GM12878 (cell line): ENCODE measurements around the gene SLC1A2. TPM values are rescaled to one million over a fixed set of nuclear protein-coding genes. Genes with fewer than 3 reads are reported as not detected.
A peak's percentile ranks its signal among the peaks of the same experiment; 100 is the strongest.

Source experiments
- CEBPB ChIP-seq, 2 experiments: fragments of 150-350 bp in 1 of 2; IDR thresholded peaks; 2 replicates each; pipeline ENCODE4 v1.6.1; 2012 to 2014; ENCODE audit warnings: low read depth in 2 of 2, low read length in 2 of 2, borderline replicate concordance in 1 of 2, inconsistent platforms in 1 of 2
- CREB1 ChIP-seq: IDR thresholded peaks from 2 replicates; pipeline ENCODE4 v1.6.1; 2012; ENCODE audit warnings: low read depth, mild to moderate bottlenecking, inconsistent platforms
- EED ChIP-seq: sonication (generic); IDR thresholded peaks from 2 replicates; pipeline ENCODE4 v1.6.1; 2016; ENCODE audit warnings: antibody characterized with exemption, low read depth
- HSF1 ChIP-seq: fragments of 150-350 bp; IDR thresholded peaks from 2 replicates; pipeline ENCODE4 v1.6.1; 2014; ENCODE audit warnings: mild to moderate bottlenecking, low read depth, low read length
- IKZF1 ChIP-seq: fragments of 450-650 bp; conservative IDR thresholded peaks from 2 replicates; pipeline ENCODE4 v1.6.1; 2017; ENCODE audit warnings: antibody characterized with exemption, mild to moderate bottlenecking
- MEF2A ChIP-seq: IDR thresholded peaks from 2 replicates; pipeline ENCODE4 v1.6.1; 2011; ENCODE audit warnings: low read depth, mild to moderate bottlenecking, low read length, moderate library complexity; ENCODE audit not compliant: insufficient read depth
- NFYA ChIP-seq: IDR thresholded peaks from 2 replicates; pipeline ENCODE4 v1.6.1; 2011; ENCODE audit warnings: low read depth, mild to moderate bottlenecking, low read length, improper control_type of control experiment, borderline replicate concordance
- NR2F1 ChIP-seq: fragments of 450-650 bp; conservative IDR thresholded peaks from 2 replicates; pipeline ENCODE4 v1.6.1; 2017; ENCODE audit warnings: mild to moderate bottlenecking
- PAX8 ChIP-seq: fragments of 450-650 bp; IDR thresholded peaks from 2 replicates; pipeline ENCODE4 v1.6.1; 2017; ENCODE audit warnings: mild to moderate bottlenecking, moderate library complexity
- RAD51 ChIP-seq: fragments of 450-650 bp; IDR thresholded peaks from 2 replicates; pipeline ENCODE4 v1.6.1; 2016; ENCODE audit warnings: moderate library complexity, mild to moderate bottlenecking, inconsistent platforms
- SMARCA5 ChIP-seq: fragments of 450-650 bp; IDR thresholded peaks from 2 replicates; pipeline ENCODE4 v1.6.1; 2017; ENCODE audit warnings: mild to moderate bottlenecking
- TCF3 ChIP-seq: IDR thresholded peaks from 2 replicates; pipeline ENCODE4 v1.6.1; 2012; ENCODE audit warnings: low read depth, mild to moderate bottlenecking, low read length, borderline replicate concordance; ENCODE audit not compliant: insufficient read depth
- TCF7 ChIP-seq: IDR thresholded peaks from 2 replicates; pipeline ENCODE4 v1.6.1; 2014; ENCODE audit warnings: antibody characterized with exemption, borderline replicate concordance
- YY1 ChIP-seq: IDR thresholded peaks from 2 replicates; pipeline ENCODE4 v1.6.1; 2011; ENCODE audit warnings: low read depth, mild to moderate bottlenecking, low read length
- ZBED1 ChIP-seq: IDR thresholded peaks from 2 replicates; pipeline ENCODE4 v1.6.1; 2016; ENCODE audit warnings: borderline replicate concordance
- ZNF274 ChIP-seq: IDR thresholded peaks from one replicate; pipeline ENCODE4 v1.8.0; 2011; ENCODE audit not compliant: insufficient read length, insufficient read depth
- ZNF592 ChIP-seq: fragments of 450-650 bp; IDR thresholded peaks from 2 replicates; pipeline ENCODE4 v1.6.1; 2017; ENCODE audit warnings: mild to moderate bottlenecking, moderate library complexity
- polyA plus RNA-seq, 11 experiments: library from polyadenylated mRNA; depleted of rRNA in 4 of 11; unstranded in 6 of 11; stranded (reverse) in 5 of 11; fragments of >200 nt; fragmentation: Nextera tagmentation in 4 of 11; fragmentation: Illumina TruSeq in 1 of 11; extraction: Ambion mirVana in 4 of 11; extraction: Trizol in 1 of 11; gene quantifications; 1 replicate in 1 of 11; 2 replicates in 10 of 11; pipeline versions ENCODE4 v1.2.1 to v1.2.3, GENCODE V29; 2011 to 2016; ENCODE audit warnings: inconsistent platforms in 2 of 11, missing spikeins in 2 of 11, low read depth in 1 of 11
- total RNA-seq, 4 experiments: library from RNA; depleted of rRNA in 3 of 4; stranded (reverse); fragments of >200 nt in 3 of 4; fragmentation: Illumina TruSeq in 1 of 4; extraction: Trizol in 1 of 4; gene quantifications; 2 replicates each; pipeline versions ENCODE4 v1.2.1 to v1.2.3, GENCODE V29; 2013 to 2021
- TF ChIP-seq, protein P1 (sequence below): IDR thresholded peaks from 2 replicates; pipeline ENCODE4 v1.6.1; 2012; ENCODE audit warnings: low read depth, low read length, improper control_type of control experiment
- TF ChIP-seq, protein P2 (sequence below): fragments of 150-350 bp; IDR thresholded peaks from 2 replicates; pipeline ENCODE4 v1.6.1; 2016; ENCODE audit warnings: low read depth, low read length
- TF ChIP-seq, protein P3 (sequence below): IDR thresholded peaks from 2 replicates; pipeline ENCODE4 v1.6.1; 2012; ENCODE audit warnings: low read length, inconsistent platforms

Gene SLC1A2
- total and polyA plus RNA-seq, 10 of the 15 experiments (the other 5 are each of a cell fraction or from before 2014, with no cell fraction given) = 0.01 to 0.84 (median 0.22) TPM; not detected in 1

DNA sequence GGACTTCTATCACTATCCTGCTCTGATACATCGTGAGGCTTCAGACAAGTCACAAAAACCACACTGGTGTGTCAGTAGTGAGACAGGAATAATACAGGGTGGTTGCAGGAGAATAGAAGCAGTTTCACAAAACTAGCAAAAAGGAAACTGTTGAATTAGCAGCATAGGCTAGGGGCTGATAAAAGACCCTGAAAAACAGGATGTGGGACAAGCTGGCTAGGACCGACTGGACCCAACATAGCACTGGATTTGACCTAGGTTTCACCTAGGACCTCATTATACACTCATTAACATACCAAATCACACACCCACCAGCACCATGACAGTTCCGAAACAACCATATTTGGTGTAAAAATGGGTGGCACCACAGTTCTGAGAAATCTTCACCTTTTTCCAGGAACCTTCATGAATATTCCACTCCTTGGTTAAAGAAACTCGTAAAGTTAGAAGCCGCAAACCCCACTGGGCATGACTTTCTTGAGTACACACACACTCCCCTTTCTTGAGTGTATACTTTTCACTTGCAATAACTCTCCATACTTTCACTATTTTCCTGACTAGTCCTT is 76.2 kb downstream of the SLC1A2 start (continued):
- peak; percentile 81 for TF ChIP-seq EED
- no peak for TF ChIP-seq NFYA
- peak; percentile 60; the same call in 1 of the 2 replicates for TF ChIP-seq MEF2A
- TF ChIP-seq SMARCA5 = no peak
- TF ChIP-seq ZBED1 = no peak
- TF ChIP-seq, protein P1, sequence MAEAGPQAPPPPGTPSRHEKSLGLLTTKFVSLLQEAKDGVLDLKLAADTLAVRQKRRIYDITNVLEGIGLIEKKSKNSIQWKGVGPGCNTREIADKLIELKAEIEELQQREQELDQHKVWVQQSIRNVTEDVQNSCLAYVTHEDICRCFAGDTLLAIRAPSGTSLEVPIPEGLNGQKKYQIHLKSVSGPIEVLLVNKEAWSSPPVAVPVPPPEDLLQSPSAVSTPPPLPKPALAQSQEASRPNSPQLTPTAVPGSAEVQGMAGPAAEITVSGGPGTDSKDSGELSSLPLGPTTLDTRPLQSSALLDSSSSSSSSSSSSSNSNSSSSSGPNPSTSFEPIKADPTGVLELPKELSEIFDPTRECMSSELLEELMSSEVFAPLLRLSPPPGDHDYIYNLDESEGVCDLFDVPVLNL = no peak
- TF ChIP-seq ZNF274 = no peak
- TF ChIP-seq YY1 = peak; percentile 45; the same call in 1 of the 2 replicates
- no peak for TF ChIP-seq HSF1
- no peak for TF ChIP-seq PAX8
- TF ChIP-seq CREB1 = no peak
- no peak for TF ChIP-seq TCF7
- TF ChIP-seq ZNF592 = no peak
- TF ChIP-seq, protein P2, sequence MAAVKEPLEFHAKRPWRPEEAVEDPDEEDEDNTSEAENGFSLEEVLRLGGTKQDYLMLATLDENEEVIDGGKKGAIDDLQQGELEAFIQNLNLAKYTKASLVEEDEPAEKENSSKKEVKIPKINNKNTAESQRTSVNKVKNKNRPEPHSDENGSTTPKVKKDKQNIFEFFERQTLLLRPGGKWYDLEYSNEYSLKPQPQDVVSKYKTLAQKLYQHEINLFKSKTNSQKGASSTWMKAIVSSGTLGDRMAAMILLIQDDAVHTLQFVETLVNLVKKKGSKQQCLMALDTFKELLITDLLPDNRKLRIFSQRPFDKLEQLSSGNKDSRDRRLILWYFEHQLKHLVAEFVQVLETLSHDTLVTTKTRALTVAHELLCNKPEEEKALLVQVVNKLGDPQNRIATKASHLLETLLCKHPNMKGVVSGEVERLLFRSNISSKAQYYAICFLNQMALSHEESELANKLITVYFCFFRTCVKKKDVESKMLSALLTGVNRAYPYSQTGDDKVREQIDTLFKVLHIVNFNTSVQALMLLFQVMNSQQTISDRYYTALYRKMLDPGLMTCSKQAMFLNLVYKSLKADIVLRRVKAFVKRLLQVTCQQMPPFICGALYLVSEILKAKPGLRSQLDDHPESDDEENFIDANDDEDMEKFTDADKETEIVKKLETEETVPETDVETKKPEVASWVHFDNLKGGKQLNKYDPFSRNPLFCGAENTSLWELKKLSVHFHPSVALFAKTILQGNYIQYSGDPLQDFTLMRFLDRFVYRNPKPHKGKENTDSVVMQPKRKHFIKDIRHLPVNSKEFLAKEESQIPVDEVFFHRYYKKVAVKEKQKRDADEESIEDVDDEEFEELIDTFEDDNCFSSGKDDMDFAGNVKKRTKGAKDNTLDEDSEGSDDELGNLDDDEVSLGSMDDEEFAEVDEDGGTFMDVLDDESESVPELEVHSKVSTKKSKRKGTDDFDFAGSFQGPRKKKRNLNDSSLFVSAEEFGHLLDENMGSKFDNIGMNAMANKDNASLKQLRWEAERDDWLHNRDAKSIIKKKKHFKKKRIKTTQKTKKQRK = no peak
- TF ChIP-seq NR2F1 = peak; percentile 48; the same call in 1 of the 2 replicates
- peak; percentile 46; the same call in 1 of the 2 replicates for TF ChIP-seq IKZF1
- TF ChIP-seq, protein P3, sequence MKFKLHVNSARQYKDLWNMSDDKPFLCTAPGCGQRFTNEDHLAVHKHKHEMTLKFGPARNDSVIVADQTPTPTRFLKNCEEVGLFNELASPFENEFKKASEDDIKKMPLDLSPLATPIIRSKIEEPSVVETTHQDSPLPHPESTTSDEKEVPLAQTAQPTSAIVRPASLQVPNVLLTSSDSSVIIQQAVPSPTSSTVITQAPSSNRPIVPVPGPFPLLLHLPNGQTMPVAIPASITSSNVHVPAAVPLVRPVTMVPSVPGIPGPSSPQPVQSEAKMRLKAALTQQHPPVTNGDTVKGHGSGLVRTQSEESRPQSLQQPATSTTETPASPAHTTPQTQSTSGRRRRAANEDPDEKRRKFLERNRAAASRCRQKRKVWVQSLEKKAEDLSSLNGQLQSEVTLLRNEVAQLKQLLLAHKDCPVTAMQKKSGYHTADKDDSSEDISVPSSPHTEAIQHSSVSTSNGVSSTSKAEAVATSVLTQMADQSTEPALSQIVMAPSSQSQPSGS = peak; percentile 45; the same call in 1 of the 2 replicates
- TF ChIP-seq TCF3 = no peak
- TF ChIP-seq CEBPB (IDR thresholded peaks at IDR 0.05; ENCODE audit: borderline replicate concordance in 1 of 2, low read depth in 2 of 2, low read length in 2 of 2) = no peak
- no peak for TF ChIP-seq RAD51
